HepG2 (cell line): Measurements from ENCODE around the gene C20orf204. TPM values are rescaled to one million over a fixed set of nuclear protein-coding genes. Genes with fewer than 3 reads are reported as not detected.

Experiments
- ATF3 ChIP-seq: sonication (generic); formaldehyde crosslinking; IDR thresholded peaks from 2 replicates; pipeline ENCODE4 v1.4.0; 2020; ENCODE audit warnings: missing genetic modification reagents
- E2F5 ChIP-seq: sonication (generic); formaldehyde crosslinking; conservative IDR thresholded peaks from 2 replicates; pipeline ENCODE4 v1.4.0; 2020; ENCODE audit warnings: missing genetic modification reagents
- HMGXB4 ChIP-seq, 2 experiments: sonication (generic) in 1 of 2; formaldehyde crosslinking in 1 of 2; IDR thresholded peaks; 2 replicates each; pipeline versions ENCODE4 v1.4.0 to v1.6.1; 2018 to 2020; ENCODE audit warnings: missing genetic modification reagents in 2 of 2, borderline replicate concordance in 1 of 2, low read depth in 1 of 2, mild to moderate bottlenecking in 1 of 2, missing biosample characterization in 1 of 2
- KAT7 ChIP-seq: IDR thresholded peaks from 2 replicates; pipeline ENCODE4 v1.6.1; 2018; ENCODE audit warnings: borderline replicate concordance, missing compliant biosample characterization
- MTF1 ChIP-seq: sonication (generic); formaldehyde crosslinking; IDR thresholded peaks from 2 replicates; pipeline ENCODE4 v1.5.0; 2020; ENCODE audit warnings: missing genetic modification reagents
- NFE2L2 ChIP-seq: fragments of 150-350 bp; IDR thresholded peaks from 2 replicates; pipeline ENCODE4 v1.6.1; 2014; ENCODE audit warnings: low read length
- SOX5 ChIP-seq: IDR thresholded peaks from 2 replicates; pipeline ENCODE4 v1.6.1; 2016; ENCODE audit warnings: borderline replicate concordance
- TBL1XR1 ChIP-seq: fragments of 150-350 bp; IDR thresholded peaks from 2 replicates; pipeline ENCODE4 v1.6.1; 2014; ENCODE audit warnings: borderline replicate concordance, low read length; ENCODE audit not compliant: partially characterized antibody
- ZNF207 ChIP-seq: fragments of 450-650 bp; IDR thresholded peaks from 2 replicates; pipeline ENCODE4 v1.6.1; 2016; ENCODE audit warnings: antibody characterized with exemption, borderline replicate concordance
- ZNF264 ChIP-seq: sonication (generic); formaldehyde crosslinking; IDR thresholded peaks from 2 replicates; pipeline ENCODE4 v1.4.0; 2020; ENCODE audit warnings: missing genetic modification reagents
- ZNF503 ChIP-seq: sonication (generic); formaldehyde crosslinking; IDR thresholded peaks from 2 replicates; pipeline ENCODE4 v1.4.0; 2020; ENCODE audit warnings: missing genetic modification reagents
- ZNF652 ChIP-seq: IDR thresholded peaks from 2 replicates; pipeline ENCODE4 v1.6.1; 2016; ENCODE audit warnings: low read depth, borderline replicate concordance
- polyA plus RNA-seq, 8 experiments: library from polyadenylated mRNA; depleted of rRNA in 3 of 8; stranded (reverse) in 7 of 8; unstranded in 1 of 8; fragments of >200 nt; fragmentation: Illumina TruSeq in 4 of 8; extraction: Trizol in 4 of 8; gene quantifications; 2 replicates each; pipeline versions ENCODE4 v1.2.1 to v1.2.3, GENCODE V29; 2011 to 2016; ENCODE audit warnings: low read depth in 4 of 8, missing spikeins in 1 of 8, mixed read lengths in 1 of 8; ENCODE audit not compliant: insufficient read depth in 1 of 8
- total RNA-seq, 5 experiments: library from RNA; depleted of rRNA; stranded (reverse); fragments of >200 nt; fragmentation: Illumina TruSeq; extraction: Trizol; gene quantifications; 2 replicates each; pipeline ENCODE4 v1.2.3, GENCODE V29; 2016; ENCODE audit warnings: low read depth in 1 of 5

Gene C20orf204
- total and polyA plus RNA-seq, 2 of the 13 experiments (the other 11 are each of a cell fraction or from before 2014, with no cell fraction given) = 22.1 to 80.0 TPM

GRCh38 chr20:64052987-64053840 lies 17.2 kb downstream of the C20orf204 start (continued):
- TF ChIP-seq E2F5 (no peak), TBL1XR1 (no peak), ZNF503 (no peak), NFE2L2 (no peak), HMGXB4 (CRISPR knock-in tag; IDR thresholded peaks at IDR 0.05; ENCODE audit: borderline replicate concordance in 1 of 2, low read depth in 1 of 2) (peak in 1 of 2 experiments; percentile 85; a peak in 2 of 4 replicates), KAT7 (CRISPR knock-in tag) (no peak; the same call in none of the 2 replicates), ZNF652 (CRISPR knock-in tag) (no peak), ZNF264 (CRISPR knock-in tag) (no peak; the same call in 1 of the 2 replicates), SOX5 (CRISPR knock-in tag) (peak; percentile 46), ZNF207 (no peak), ATF3 (CRISPR knock-in tag) (no peak), MTF1 (no peak)
